ENCODE results near the gene GAL3ST3.

Gene GAL3ST3

DNA sequence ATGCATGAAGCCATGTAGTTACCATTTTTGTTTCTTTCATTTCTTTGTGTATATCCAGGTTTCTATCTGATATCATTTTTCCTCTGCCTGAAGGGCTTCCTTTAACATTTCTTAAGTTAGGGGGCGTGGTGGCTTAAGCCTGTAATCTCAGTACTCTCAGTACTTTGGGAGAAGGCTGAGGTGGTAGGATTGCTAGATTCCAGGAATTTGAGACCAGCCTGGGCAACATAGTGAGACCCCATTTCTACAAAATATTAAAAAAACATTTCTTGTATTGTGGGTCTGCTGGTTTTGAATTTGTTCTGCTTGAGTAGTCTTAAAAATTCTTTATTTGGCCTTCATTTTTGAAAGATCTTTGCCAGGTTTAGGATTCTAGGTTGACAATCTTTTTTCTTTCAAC lies 15.6 kb upstream of the GAL3ST3 start:
- H3K4me1 ChIP-seq (ENCODE audit: control insufficient read depth in 1 of 2, insufficient read depth in 2 of 2, low read length in 2 of 2): peaks cover 3% of the 10 kb centered on the region in 2 experiments
- peaks cover under 1% of the 10 kb centered on the region for H3K79me2 ChIP-seq (ENCODE audit: control insufficient read depth, insufficient read depth, low read length, poor library complexity)
- H2AK5ac ChIP-seq (ENCODE audit: low read length): no peak overlapping the region
- H3K23ac ChIP-seq (ENCODE audit: low read length): no peak overlapping the region
- no peak overlapping the region for H3K18ac ChIP-seq (ENCODE audit: low read length)
- DNase-seq: no peak
- no peak overlapping the region for H2BK5ac ChIP-seq (ENCODE audit: low read depth, low read length, poor library complexity)
- WGBS (ENCODE audit: extremely low coverage, insufficient coverage, insufficient read length): no CpG with 5 or more reads among the region's 1 CpG
- H2BK12ac ChIP-seq (ENCODE audit: low read length): no peak overlapping the region
- H3K9me3 ChIP-seq (ENCODE audit: insufficient read depth, low read depth, low read length): peaks cover 3% of the 10 kb centered on the region
- H3K4me3 ChIP-seq (ENCODE audit: low read depth, low read length): no peak overlapping the region
- H3K79me1 ChIP-seq (ENCODE audit: low read length): peaks cover 3% of the 10 kb centered on the region
- no peak overlapping the region for H3K14ac ChIP-seq (ENCODE audit: low read length)
- H2BK120ac ChIP-seq (ENCODE audit: insufficient read depth, low read length, poor library complexity): no peak overlapping the region
- H3K36me3 ChIP-seq (ENCODE audit: control insufficient read depth in 1 of 2, insufficient read depth in 2 of 2, low read length in 2 of 2): peaks cover 54 to 75% of the 10 kb centered on the region in 2 experiments
- H4K12ac ChIP-seq (ENCODE audit: low read depth, low read length): no peak overlapping the region
- no peaks in the 10 kb centered on the region for H3K27me3 ChIP-seq (ENCODE audit: insufficient read depth, low read length)
- H3K9ac ChIP-seq (ENCODE audit: low read length): no peak overlapping the region
- no peak overlapping the region for H3K4ac ChIP-seq (ENCODE audit: low read depth, low read length)
- H2AFZ ChIP-seq (ENCODE audit: insufficient read depth, low read length, poor library complexity): no peak overlapping the region
- no peak overlapping the region for H3K4me2 ChIP-seq (ENCODE audit: low read length)
- no peak overlapping the region for H4K91ac ChIP-seq (ENCODE audit: low read depth, low read length)
- no peak overlapping the region for H4K8ac ChIP-seq (ENCODE audit: low read depth, low read length)
- H3K27ac ChIP-seq (ENCODE audit: low read depth, low read length): no peak overlapping the region

DNA sequence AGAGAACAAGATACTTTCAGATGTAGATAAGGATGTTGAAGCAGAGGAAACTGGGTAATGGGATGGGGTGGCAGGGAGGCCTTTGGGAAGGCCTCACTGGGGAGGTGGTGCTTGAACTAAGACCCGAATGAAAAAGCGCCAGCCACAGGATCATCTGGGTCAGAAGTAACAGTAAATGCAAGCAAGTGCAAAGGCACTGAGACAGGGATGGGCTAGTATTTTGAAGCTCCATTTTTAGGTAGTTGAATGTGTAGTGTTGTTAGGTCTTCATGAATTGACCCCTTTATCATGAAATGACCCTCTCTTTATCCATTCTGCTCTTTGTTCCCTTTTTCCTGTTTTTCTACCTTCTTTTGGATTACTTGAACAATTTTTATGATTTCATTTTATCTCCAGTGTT lies 14.9 kb upstream of the GAL3ST3 start:
- H3K79me2 ChIP-seq (ENCODE audit: control insufficient read depth, insufficient read depth, low read length, poor library complexity): no peaks in the 10 kb centered on the region
- no peak overlapping the region for H4K91ac ChIP-seq (ENCODE audit: low read depth, low read length)
- H3K4ac ChIP-seq (ENCODE audit: low read depth, low read length): no peak overlapping the region
- H3K4me1 ChIP-seq (ENCODE audit: control insufficient read depth in 1 of 2, insufficient read depth in 2 of 2, low read length in 2 of 2): no peaks in the 10 kb centered on the region
- H3K27me3 ChIP-seq (ENCODE audit: insufficient read depth, low read length): no peaks in the 10 kb centered on the region
- H3K18ac ChIP-seq (ENCODE audit: low read length): no peak overlapping the region
- no peak overlapping the region for H2BK5ac ChIP-seq (ENCODE audit: low read depth, low read length, poor library complexity)
- WGBS (ENCODE audit: extremely low coverage, insufficient coverage, insufficient read length): no CpG with 5 or more reads among the region's 2 CpGs
- H3K23ac ChIP-seq (ENCODE audit: low read length): no peak overlapping the region
- H3K14ac ChIP-seq (ENCODE audit: low read length): no peak overlapping the region
- no peak overlapping the region for H3K9ac ChIP-seq (ENCODE audit: low read length)
- no peaks in the 10 kb centered on the region for H3K79me1 ChIP-seq (ENCODE audit: low read length)
- H4K8ac ChIP-seq (ENCODE audit: low read depth, low read length): no peak overlapping the region
- H3K4me3 ChIP-seq (ENCODE audit: low read depth, low read length): no peak overlapping the region
- no peak overlapping the region for H3K4me2 ChIP-seq (ENCODE audit: low read length)
- no peak overlapping the region for H2AFZ ChIP-seq (ENCODE audit: insufficient read depth, low read length, poor library complexity)
- no peak overlapping the region for H2BK120ac ChIP-seq (ENCODE audit: insufficient read depth, low read length, poor library complexity)
- H2BK12ac ChIP-seq (ENCODE audit: low read length): no peak overlapping the region
- no peak overlapping the region for H4K12ac ChIP-seq (ENCODE audit: low read depth, low read length)
- H3K27ac ChIP-seq (ENCODE audit: low read depth, low read length): no peak overlapping the region
- no peak overlapping the region for H2AK5ac ChIP-seq (ENCODE audit: low read length)
- H3K36me3 ChIP-seq (ENCODE audit: control insufficient read depth in 1 of 2, insufficient read depth in 2 of 2, low read length in 2 of 2): peaks cover 57 to 78% of the 10 kb centered on the region in 2 experiments
- no peak for DNase-seq
- peaks cover 3% of the 10 kb centered on the region for H3K9me3 ChIP-seq (ENCODE audit: insufficient read depth, low read depth, low read length)

DNA sequence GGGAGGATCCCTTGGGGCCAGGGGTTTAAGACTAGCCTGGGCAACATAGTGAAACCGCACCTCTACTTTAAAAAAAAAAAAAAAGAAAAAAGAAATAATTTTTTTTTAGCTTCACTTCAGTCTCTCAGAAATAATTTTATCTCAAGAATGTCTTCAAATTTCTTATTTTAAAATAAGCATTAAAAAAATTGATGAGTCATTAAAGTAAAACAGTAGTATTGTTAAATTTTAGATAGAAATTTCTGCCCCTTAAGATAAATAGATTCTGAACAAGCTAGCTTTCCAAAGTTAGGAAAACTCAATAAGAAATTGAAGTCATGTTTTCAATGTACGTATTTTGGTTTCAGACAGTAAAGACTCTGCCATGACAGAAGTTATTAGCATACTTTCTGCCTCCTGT lies 13.4 kb upstream of the GAL3ST3 start:
- H3K9me3 ChIP-seq (ENCODE audit: insufficient read depth, low read depth, low read length): peaks cover 3% of the 10 kb centered on the region
- no peak overlapping the region for H2BK12ac ChIP-seq (ENCODE audit: low read length)
- H3K4me2 ChIP-seq (ENCODE audit: low read length): no peak overlapping the region
- no peak overlapping the region for H3K4ac ChIP-seq (ENCODE audit: low read depth, low read length)
- H3K14ac ChIP-seq (ENCODE audit: low read length): no peak overlapping the region
- H4K91ac ChIP-seq (ENCODE audit: low read depth, low read length): no peak overlapping the region
- H3K79me2 ChIP-seq (ENCODE audit: control insufficient read depth, insufficient read depth, low read length, poor library complexity): no peaks in the 10 kb centered on the region
- H3K36me3 ChIP-seq (ENCODE audit: control insufficient read depth in 1 of 2, insufficient read depth in 2 of 2, low read length in 2 of 2): peaks cover 56 to 76% of the 10 kb centered on the region in 2 experiments
- no peak overlapping the region for H2BK120ac ChIP-seq (ENCODE audit: insufficient read depth, low read length, poor library complexity)
- H2AK5ac ChIP-seq (ENCODE audit: low read length): no peak overlapping the region
- H2BK5ac ChIP-seq (ENCODE audit: low read depth, low read length, poor library complexity): no peak overlapping the region
- H3K4me1 ChIP-seq (ENCODE audit: control insufficient read depth in 1 of 2, insufficient read depth in 2 of 2, low read length in 2 of 2): no peaks in the 10 kb centered on the region
- no peaks in the 10 kb centered on the region for H3K79me1 ChIP-seq (ENCODE audit: low read length)
- H3K9ac ChIP-seq (ENCODE audit: low read length): no peak overlapping the region
- H4K12ac ChIP-seq (ENCODE audit: low read depth, low read length): no peak overlapping the region
- H3K23ac ChIP-seq (ENCODE audit: low read length): no peak overlapping the region
- no peak overlapping the region for H4K8ac ChIP-seq (ENCODE audit: low read depth, low read length)
- no peak overlapping the region for H3K4me3 ChIP-seq (ENCODE audit: low read depth, low read length)
- no peaks in the 10 kb centered on the region for H3K27me3 ChIP-seq (ENCODE audit: insufficient read depth, low read length)
- no peak overlapping the region for H2AFZ ChIP-seq (ENCODE audit: insufficient read depth, low read length, poor library complexity)
- no peak for DNase-seq
- no CpG with 5 or more reads among the region's 2 CpGs for WGBS (ENCODE audit: extremely low coverage, insufficient coverage, insufficient read length)
- H3K18ac ChIP-seq (ENCODE audit: low read length): no peak overlapping the region
- no peak overlapping the region for H3K27ac ChIP-seq (ENCODE audit: low read depth, low read length)

DNA sequence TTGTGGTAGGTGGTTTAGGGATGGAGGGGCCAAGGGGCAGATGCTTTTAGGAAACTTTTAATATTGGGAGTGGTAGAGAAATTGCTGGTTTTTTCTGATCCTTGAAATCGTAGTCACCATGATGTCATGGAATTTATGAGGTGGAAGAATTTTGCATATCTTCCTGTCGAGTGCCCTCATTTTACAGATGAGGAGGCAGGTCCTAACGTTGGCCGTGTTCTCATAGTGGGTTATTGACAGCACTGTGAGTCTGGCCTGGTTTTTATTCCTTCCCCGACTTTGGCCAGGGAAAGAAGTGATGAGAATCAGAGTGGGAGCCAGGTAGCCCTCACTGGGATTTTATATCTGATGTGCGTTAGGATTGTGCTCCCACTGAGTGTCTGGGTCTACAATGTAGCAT lies 12.3 kb upstream of the GAL3ST3 start:
- no peak overlapping the region for H2AK5ac ChIP-seq (ENCODE audit: low read length)
- no peak overlapping the region for H3K18ac ChIP-seq (ENCODE audit: low read length)

More for the DNA sequence above, 12.3 kb upstream of the GAL3ST3 start:
- Histone ChIP-seq H3K27ac (ENCODE audit: low read depth, low read length) (no peak overlapping the region), H3K27me3 (ENCODE audit: insufficient read depth, low read length) (no peaks in the 10 kb centered on the region), H4K8ac (ENCODE audit: low read depth, low read length) (no peak overlapping the region), H2BK5ac (ENCODE audit: low read depth, low read length, poor library complexity) (no peak overlapping the region), H2AFZ (ENCODE audit: insufficient read depth, low read length, poor library complexity) (no peak overlapping the region), H4K12ac (ENCODE audit: low read depth, low read length) (no peak overlapping the region), H3K79me2 (ENCODE audit: control insufficient read depth, insufficient read depth, low read length, poor library complexity) (no peaks in the 10 kb centered on the region), H3K4me3 (ENCODE audit: low read depth, low read length) (no peak overlapping the region), H3K4me1 (ENCODE audit: control insufficient read depth in 1 of 2, insufficient read depth in 2 of 2, low read length in 2 of 2) (no peaks in the 10 kb centered on the region), H2BK12ac (ENCODE audit: low read length) (no peak overlapping the region), H3K4me2 (ENCODE audit: low read length) (no peak overlapping the region), H3K9me3 (ENCODE audit: insufficient read depth, low read depth, low read length) (peaks cover 3% of the 10 kb centered on the region), H3K4ac (ENCODE audit: low read depth, low read length) (no peak overlapping the region), H3K36me3 (ENCODE audit: control insufficient read depth in 1 of 2, insufficient read depth in 2 of 2, low read length in 2 of 2) (peaks cover 60 to 75% of the 10 kb centered on the region in 2 experiments), H3K14ac (ENCODE audit: low read length) (no peak overlapping the region), H2BK120ac (ENCODE audit: insufficient read depth, low read length, poor library complexity) (no peak overlapping the region), H3K9ac (ENCODE audit: low read length) (no peak overlapping the region), H3K79me1 (ENCODE audit: low read length) (no peaks in the 10 kb centered on the region), H3K23ac (ENCODE audit: low read length) (no peak overlapping the region), H4K91ac (ENCODE audit: low read depth, low read length) (no peak overlapping the region)
- DNase-seq: no peak
- no CpG with 5 or more reads among the region's 6 CpGs for WGBS (ENCODE audit: extremely low coverage, insufficient coverage, insufficient read length)

Measured in trophoblast cell (in vitro differentiated cells and primary cell).